ELF-1 (cell line): Measurements from ENCODE around the gene LPIN1.
A peak's percentile ranks its signal among the peaks of the same experiment; 100 is the strongest.
"Not testable (repeated sequence)": the region's sequence is repeated elsewhere in the genome, so short reads cannot be mapped to it uniquely, and the experiment has no call there.

ENCODE experiments used
- DNase-seq: peaks from one replicate; pipeline ENCODE4 v3.0.0-alpha.2; 2016; ENCODE audit warnings: low read depth, low spot score

LPIN1 gene

DNA sequence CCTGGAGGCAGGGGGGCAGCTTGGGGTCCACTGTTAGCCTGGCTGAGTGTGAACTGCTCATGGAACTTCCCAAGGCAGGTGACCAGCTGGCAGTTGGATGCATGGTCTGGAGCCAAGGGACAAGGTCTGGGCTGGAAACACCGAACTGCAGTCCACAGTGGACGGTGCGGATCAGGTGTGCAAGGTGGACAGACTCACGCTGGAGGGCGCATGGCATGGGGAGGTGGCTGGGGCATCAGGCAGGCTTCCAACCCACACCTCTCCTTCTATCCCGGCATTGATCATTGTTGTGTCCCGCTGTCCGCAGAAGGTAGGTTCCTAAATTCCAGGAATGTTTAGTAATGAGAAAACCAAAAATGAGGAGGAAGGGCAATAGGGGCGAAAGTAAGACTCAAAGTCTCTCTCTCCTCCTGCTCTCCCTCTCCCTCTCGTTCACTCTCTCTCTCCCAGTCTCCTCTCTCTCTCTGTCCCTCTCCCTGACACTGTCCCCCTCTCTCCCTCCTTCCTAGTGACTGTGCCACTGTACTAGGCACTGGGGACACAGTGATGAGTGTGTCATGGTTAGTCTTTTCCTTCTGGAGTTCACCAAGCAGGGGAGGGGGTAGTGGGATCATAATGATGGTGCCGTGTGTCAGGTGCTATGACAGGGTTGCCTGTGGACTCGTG lies 30.3 kb upstream of the LPIN1 start:
- DNase-seq: no peak

DNA sequence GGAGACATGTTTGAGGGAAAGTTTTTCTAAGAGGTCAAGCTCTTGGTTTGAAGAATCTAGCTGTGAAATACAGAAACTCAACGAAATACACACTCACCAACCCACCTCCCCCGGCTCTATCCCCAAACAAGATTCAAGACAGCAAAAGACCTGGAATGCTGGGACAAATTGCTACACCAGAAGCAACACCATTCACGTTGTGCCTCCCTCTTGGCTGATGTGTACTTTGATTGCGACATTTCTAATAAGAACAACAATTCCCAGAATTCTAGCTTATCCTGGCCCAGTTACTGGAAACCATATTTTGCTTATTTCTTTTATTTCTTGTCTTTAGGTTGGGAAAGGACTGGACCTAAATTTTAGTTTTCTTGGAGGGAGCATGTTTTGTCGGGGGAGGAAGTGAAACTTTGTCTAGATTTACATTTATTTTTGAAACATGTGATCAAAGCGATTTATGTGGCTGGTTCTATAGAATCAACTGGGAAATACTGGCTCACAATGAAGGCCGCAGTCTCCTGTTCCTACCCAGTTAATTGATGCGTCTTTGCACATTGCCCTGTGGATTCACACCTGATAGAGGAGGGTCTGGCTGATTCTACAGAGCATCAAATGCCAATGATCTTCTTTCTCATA lies 29.6 kb upstream of the LPIN1 start:
- DNase-seq: no peak

DNA sequence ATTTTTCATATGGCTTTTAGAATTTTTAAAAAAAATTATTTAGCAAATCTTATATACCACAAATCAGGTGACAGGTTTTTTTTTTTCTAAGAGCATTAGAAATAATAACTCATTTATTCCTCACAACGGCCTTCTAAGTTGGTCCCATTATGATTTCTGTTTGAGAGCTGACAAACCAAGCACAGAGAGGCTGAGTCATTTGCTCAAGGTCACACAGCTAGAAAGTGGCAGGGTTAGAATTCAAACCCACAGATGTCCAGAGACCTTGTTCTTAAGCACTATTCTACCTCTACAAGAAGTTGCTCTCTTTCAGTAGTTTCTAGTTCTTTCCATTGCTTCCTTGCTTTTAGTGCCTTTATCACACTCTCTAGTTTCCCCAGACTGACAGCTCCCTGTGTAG lies 28.8 kb upstream of the LPIN1 start:
- DNase-seq: no peak

DNA sequence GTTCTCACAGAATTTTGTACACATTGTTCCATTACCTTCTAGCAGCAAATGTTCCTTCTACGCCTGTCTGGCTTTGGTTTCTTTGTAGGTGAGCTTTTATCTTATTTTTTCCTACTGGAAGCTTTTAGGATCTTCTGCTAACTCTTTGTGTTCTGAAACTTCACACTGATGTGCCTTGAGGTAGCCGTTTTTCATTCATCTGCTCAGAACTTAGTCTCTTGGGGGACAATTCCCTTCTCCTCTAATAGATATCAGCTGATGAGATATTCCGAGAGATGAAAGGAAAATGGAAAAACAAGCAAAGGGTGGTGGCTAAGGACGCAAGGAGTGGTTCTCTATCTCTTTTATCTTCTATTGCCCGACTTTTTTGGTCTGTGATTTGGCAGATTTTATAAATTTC lies 27.8 kb upstream of the LPIN1 start:
- no peak for DNase-seq

DNA sequence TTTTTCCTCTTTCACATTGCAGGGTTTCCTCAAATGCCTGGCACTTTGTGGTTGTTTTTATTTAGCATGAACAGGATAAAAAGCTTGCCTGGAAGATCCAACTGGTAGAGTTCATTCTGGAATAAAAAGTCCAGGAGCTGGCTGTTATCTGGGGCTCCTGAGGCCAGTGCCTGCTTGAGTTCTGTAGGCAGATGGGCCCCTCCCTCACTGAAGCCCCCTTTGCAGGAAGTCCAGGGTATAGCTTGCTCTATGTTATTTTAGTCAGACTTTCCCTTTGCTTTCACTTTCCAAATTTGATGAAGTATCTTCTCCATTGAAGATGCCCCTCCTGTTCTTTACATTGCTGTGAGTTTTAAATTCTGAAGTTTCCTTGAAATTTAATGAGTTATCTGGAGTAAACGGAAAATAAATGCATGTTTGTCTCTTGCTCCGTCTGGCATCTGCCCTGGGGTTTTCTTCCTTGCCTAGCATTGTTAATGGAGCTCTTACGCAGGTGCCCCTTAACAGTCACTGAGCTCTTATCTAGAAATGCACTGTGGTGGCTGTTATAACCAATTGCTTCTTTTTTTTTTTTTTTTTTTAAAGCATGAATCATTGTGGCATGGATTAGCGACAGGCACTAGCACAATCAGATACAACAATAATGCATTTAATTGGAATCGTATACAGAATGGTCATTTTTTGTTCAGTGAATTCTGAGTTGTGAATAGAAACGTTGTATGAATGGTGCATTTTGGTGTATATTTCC lies 27.0 kb upstream of the LPIN1 start:
- DNase-seq: no peak

DNA sequence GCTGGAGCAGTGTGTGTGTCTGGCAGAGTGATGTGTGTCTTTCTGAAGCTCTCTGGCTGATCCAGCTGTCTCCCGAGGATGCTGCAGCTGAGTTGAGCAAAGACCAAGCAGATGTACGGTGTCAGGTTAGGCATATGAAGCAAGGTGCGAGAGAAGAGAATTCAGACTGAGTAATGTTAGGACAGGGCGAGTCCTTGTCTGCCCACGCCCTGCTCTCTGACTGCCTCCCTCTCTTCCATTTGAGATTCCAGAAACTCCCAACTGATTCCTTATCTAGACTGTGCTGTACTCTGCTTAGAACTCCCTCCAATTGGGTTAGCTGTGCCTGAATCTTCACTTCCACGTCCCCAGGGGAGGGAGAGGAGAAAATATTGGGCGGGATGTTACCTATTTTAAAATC lies 25.7 kb upstream of the LPIN1 start:
- no peak for DNase-seq

DNA sequence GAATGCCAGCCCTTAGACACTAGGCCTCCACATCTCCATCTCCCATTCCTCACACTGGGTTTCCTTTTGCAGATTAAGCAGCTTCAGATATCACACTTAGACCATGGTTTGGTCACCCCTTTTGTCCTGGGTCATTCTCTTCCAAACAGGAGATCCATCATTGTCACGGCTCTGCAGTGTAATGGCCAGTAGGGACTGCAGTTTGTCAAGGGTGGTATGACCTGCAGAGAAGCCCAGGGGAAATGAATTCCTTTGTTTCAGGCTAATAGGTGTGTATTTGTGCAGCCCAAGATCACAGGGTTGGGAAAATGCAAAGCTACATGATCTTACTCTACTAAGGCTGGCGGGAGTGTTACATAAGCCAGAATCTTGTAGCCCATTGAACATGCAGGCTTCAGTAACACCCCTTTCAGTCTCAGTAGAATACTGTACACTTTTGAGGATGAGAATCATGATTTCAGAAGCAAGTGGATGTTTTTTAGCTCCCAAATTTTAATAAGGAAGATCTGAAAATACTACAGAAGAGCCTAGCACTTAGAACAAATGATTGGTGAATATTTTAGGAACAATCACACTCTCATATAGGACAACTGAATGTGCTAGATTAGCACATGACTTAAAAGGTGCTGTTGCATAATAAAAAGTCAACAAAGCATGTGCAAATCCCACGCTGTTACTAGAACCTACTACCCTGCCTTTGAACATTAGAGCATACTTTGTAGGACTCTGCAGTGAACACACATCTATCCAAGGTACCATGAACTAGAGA lies 24.0 kb upstream of the LPIN1 start:
- peak; percentile 62 for DNase-seq

DNA sequence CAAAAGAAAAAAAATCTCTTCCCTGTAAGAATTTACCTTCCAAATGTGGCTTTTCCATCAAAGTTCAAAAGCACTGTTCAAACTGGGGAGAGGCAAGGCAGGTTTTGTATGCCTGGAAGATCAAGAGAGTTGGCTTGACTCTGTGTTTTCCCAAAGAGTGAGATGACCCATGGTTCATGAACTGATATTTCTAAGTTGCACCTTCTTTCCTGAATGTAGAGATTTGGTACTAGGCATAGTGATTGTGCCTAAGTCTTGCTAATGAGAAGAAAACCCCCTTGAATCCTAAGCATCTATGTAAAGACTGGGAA lies 23.4 kb upstream of the LPIN1 start:
- no peak for DNase-seq

DNA sequence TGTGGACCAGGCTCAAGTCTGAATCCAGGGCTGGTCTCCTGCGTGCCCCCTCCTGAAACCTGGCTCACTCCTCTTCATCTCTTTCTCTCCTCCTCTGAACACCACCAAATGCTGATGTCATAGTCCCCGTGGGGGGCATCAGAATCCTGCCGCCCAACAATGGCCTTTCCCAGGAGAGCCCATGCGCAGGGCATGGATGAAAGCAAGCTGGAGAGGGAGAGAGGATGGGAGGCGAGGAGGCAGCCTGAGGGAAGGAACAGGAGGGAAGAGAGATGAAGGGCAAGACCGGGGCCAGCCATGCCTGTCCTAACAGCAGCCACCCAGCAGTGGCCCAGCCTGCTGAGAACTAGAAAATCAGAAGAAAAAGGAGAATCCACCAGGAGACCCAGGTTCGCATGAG lies 22.3 kb upstream of the LPIN1 start:
- DNase-seq: peak; percentile 26

DNA sequence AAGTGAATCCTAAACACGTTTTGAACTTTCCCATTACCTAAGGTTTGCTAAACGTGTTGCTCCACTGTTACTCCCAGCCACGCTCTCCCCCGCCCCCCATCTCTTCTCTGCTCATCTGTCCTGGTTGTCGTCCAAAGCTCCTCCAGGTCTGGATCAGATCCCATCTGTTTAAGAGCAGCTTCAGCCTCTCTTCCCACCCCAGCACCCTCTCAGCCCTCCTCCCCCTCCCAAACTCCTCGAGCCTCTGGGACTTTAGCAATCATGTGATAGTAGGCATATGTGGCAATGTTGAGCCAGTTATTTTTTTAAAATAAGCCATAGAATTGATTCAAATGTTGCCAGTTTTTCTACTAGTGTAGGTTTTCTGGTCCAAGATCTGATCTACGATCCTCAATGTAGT lies 20.0 kb upstream of the LPIN1 start:
- no peak for DNase-seq

DNA sequence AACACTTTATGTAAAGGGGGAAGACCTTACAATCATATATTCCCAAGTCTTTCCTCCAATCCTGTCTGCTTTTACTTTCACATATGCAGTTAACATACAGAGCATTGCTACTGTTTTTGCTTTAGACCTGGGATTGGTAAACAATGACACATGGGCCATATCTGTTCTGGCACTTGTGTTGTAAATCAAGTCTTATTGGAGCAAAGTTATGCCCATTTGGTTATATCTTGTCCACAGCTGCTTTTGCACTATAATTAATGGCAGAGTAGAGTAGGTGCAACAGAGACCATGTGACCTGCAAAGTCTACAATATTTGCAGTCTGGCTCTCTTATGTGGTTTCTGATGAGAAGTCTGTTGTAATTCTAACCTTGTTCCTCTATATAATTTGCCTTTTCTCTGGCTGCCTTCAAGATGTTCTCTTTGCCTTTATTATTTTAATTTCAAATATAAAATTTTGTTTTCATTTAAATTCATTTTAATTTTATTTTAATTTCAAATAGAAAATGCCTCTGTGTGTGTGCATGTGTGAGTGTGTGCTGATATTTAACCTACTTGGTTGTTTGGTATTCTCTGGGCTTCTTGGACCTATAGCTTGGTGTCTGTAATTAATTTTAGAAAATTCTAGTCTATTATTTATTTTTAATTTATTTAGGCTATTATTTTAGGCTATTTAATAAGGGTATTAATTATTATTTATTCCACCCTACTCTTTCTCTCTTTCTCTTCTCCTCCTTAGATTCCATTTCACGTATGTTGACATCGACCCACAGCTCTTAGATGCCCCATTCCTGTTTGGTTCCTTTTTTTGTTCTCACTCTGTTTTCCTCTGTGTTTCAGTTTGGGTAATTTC lies 16.8 kb upstream of the LPIN1 start:
- no peak for DNase-seq

DNA sequence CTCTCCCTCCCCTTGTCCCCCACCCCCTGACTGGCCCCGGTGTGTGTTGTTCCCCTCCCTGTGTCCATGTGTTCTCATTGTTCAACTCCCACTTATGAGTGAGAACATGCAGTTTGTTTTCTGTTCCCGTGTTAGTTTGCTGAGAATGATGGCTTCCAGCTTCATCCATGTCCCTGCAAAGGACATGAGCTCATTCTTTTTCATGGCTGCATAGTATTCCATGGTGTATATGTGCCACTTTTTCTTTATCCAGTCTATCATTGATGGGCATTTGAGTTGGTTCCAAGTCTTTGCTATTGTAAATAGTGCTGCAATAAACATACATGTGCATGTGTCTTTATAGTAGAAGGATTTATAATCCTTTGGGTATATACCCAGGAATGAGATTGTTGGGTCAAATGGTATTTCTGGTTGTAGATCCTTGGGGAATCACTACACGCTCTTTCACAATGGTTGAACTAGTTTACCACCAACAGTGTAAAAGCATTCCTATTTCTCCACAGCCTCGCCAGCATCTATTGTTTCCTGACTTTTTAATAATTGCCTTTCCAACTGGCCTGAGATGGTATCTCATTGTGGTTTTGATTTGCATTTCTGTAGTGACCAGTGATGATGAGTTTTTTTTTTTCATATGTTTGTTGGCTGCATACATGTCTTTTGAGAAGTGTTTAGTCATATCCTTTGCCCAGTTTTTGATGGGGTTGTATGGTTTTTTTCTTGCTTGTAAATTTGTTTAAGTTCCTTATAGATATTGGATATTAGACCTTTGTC lies 15.0 kb upstream of the LPIN1 start:
- not testable (repeated sequence) for DNase-seq

DNA sequence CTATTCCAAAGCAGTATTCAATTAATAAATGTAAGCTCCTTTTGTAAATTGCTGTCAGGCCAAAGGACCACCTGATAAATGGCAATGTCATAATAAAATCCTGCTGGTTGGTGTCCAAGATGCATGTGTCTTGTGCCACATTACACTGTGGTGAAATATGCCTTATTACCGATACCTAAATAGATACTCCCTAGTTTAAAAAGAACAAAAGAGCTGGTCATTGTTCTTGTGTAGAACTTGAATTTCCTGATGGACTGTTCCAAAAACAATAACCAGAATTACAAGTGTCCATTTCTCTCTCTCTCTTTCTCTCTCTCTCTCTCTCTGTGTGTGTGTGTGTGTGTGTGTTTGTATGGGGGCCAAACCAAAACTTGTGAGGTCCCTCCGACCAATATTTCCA lies 13.8 kb upstream of the LPIN1 start:
- no peak for DNase-seq

DNA sequence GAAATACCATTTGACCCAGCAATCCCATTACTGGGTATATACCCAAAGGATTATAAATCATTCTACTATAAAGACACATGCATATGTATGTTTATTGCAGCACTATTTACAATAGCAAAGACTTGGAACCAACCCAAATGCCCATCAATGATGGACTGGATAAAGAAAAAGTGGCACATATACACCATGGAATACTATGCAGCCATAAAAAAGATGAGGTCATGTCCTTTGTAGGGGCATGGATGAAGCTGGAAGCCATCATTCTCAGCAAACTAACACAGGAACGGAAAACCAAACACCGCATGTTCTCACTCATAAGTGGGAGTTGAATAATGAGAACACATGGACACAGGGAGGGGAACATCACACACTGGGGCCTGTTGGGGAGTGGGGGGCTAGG lies 8.6 kb upstream of the LPIN1 start:
- DNase-seq: not testable (repeated sequence)

DNA sequence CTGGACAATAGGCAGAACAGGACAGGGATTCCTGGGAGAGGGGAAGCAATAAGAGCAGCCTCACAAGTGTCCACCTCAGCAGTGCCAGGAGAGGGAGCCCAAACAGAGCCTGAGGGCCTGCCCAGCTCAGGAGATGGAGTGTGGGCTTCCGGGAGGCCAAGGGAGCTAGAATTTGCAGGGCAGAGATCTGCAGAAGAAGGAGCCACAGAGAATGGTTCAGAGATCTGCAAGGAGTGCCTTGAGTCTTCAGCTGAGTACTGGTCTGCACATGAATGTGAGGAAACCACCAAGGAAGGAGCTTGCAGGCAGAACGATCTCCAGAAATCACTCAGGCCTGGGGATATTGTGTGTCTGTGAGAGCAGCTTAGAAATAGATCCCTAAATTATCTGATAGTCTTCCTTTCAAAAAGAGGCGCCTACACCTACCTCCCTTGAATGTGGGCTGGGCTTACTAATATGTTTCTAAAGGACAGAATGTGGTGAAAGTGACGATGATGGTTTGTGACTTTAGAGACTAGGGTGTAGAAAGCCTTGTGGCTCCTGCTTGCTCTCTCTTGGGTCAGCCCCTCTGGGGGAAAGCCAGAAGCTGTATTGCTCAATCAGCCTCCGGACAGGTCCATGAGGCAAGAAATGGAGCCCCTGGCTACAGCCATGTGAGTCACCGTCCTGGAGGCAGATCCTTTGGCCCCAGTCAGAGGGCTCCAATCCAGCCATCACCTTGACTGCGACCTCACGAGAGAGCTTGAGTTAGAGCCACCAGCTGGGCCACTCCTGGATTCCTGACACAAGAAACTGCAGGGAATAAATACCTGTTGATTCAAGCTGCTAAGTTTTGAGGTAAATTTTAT lies 7.6 kb upstream of the LPIN1 start:
- DNase-seq: peak; percentile 74

DNA sequence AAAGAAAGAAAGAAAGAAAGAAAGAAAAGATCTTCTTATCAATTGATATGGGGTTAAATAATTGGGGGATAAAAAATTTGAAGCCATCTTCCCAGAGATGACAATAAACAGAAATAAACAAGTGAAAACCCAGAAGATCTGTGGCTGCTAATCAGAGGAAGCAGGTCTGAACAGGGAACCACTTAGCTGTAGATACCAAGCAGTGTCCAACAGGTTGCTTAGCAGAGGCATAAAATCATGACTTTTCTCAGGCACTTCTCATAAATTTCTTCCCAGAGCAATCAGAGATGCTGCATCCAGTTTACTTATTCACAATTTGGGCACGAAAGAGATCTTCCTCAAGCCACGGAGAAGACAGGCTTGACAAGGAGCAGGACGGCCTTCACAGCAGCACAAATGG lies 5.7 kb upstream of the LPIN1 start:
- no peak for DNase-seq

DNA sequence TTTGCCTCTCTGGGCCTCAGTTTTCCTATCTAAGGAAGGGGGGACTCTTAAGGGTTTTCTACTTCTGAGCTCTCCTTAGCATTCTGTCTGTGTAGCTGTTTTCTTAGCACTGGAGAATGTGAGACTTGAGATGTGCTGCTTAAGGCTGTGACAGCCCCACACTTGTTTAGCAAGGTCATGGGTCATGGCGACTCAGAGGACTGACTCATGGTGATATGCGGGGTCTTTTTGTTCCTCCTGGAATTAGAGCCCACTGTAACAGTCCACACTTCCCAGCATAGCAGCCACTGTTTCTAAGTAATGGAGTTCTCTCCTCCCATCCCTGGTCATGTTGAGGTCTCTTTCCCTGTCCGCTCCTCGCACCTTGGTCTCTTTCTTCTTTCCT lies 4.1 kb upstream of the LPIN1 start:
- DNase-seq: no peak

DNA sequence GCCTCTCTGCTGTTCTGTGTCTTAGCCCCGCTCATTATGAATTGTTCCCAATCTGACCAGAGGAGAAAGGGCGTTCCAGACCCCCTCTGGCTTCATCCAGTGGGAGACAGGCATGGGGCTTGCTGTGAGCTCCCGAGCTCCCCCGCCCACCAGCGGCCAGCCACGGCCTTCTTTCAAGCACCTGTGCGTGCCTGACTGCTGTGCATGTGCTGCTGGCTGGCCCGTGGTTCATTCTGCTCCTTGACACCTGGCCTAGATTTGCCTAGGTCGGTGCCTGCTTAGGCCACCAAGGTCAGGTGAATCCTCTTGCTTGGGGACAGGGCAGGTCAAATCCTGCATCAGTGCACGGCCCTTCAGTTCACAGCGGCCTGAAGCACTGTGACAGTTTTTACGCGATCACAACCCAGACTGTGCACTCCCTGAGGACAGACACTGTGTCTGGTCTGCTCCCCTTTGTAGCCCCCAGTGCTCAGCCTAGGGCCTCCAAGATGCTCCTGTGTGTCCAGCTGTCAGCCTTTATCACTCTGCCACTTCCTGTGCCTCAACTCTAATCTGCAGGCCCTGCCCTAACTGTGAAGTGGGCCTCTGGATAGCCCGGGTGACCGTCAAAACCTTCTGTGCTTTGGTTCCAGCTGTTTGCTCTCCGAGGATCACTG lies 3.6 kb upstream of the LPIN1 start:
- peak; percentile 15 for DNase-seq

DNA sequence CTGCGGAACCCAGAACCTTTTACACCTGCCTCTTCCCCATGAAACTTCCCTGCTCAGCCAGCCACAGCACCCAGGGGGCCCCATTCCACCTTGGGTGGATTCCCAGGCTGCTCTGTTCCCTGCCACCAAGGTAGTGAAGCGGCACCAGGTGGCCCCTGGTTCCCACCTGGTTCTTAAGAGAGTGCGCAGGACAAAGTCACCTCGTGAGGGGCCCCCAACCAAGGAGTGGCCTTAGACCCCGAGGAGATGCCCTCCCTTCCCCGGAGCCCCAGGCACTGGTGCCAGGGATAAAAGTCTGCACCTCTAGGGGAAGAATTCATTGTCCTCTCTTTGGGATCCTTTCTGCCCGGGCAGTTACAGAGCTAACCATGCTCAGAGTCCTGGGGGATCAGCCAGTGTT lies 3.1 kb upstream of the LPIN1 start:
- no peak for DNase-seq
